ENCODE measurements around the gene MRM2.

The MRM2 gene

GRCh38 chr7:2220030-2220429, 22.0 kb downstream of the MRM2 start:
- DNase-seq = no peak

GRCh38 chr7:2219606-2220005, 22.4 kb downstream of the MRM2 start:
- no peak for DNase-seq

- no peak for DNase-seq
Observed at GRCh38 chr7:2219136-2219535, 22.9 kb downstream of the MRM2 start.

- no peak for DNase-seq
Observed at GRCh38 chr7:2218444-2218785, 23.6 kb downstream of the MRM2 start.

GRCh38 chr7:2217716-2218443, 24.1 kb downstream of the MRM2 start:
- DNase-seq = no peak

- DNase-seq = no peak
Observed at GRCh38 chr7:2217206-2217605, 24.8 kb downstream of the MRM2 start.

GRCh38 chr7:2215851-2216250, 26.2 kb downstream of the MRM2 start:
- DNase-seq = no peak

- DNase-seq = no peak
Observed at GRCh38 chr7:2214636-2215035, 27.4 kb downstream of the MRM2 start.

- no peak for DNase-seq
Observed at GRCh38 chr7:2213551-2214215, 28.3 kb downstream of the MRM2 start.

GRCh38 chr7:2212906-2213305, 29.1 kb downstream of the MRM2 start:
- DNase-seq = no peak

GRCh38 chr7:2211926-2212325, 30.1 kb downstream of the MRM2 start:
- no peak for DNase-seq

- no peak for DNase-seq
Observed at GRCh38 chr7:2211259-2211880, 30.6 kb downstream of the MRM2 start.

GRCh38 chr7:2210551-2211258, 31.3 kb downstream of the MRM2 start:
- no peak for DNase-seq

GRCh38 chr7:2209961-2210323, 32.1 kb downstream of the MRM2 start:
- no peak for DNase-seq

- peak; percentile 6 for DNase-seq
Observed at GRCh38 chr7:2209146-2209960, 32.7 kb downstream of the MRM2 start.

GRCh38 chr7:2208712-2209111, 33.3 kb downstream of the MRM2 start:
- DNase-seq = no peak

- DNase-seq = no peak
Observed at GRCh38 chr7:2205036-2205780, 36.8 kb downstream of the MRM2 start.

GRCh38 chr7:2204446-2204845, 37.6 kb downstream of the MRM2 start:
- DNase-seq = no peak

GRCh38 chr7:2203766-2204300, 38.2 kb downstream of the MRM2 start:
- no peak for DNase-seq

- no peak for DNase-seq
Observed at GRCh38 chr7:2202901-2203765, 38.9 kb downstream of the MRM2 start.

- no peak for DNase-seq
Observed at GRCh38 chr7:2202361-2202761, 39.6 kb downstream of the MRM2 start.

Measured in effector CD8-positive, alpha-beta T cell (primary cell).